GM10248 (cell line): ENCODE results near the gene FLNA.
"Not testable (repeated sequence)": the region's sequence is repeated elsewhere in the genome, so short reads cannot be mapped to it uniquely, and the experiment has no call there.

Experiments used
- CTCF ChIA-PET: fragments of 300-600 bp; sonication (Branson Sonifier 250); formaldehyde crosslinking; extraction: SDS; loops from one replicate; lab custom pipeline; 2021; ENCODE audit warnings: antibody characterized with exemption; lab: Yijun Ruan, JAX
- POLR2A ChIA-PET: fragments of 350-650 bp; sonication (Branson Sonifier 250); formaldehyde crosslinking; extraction: SDS; loops from one replicate; lab custom pipeline; 2020; ENCODE audit warnings: antibody characterized with exemption; lab: Yijun Ruan, JAX
- DNase-seq: peaks from one replicate; pipeline ENCODE4 v3.0.0; 2012; ENCODE audit errors: extremely low spot score
- CTCF ChIP-seq: IDR thresholded peaks from 2 replicates; pipeline ENCODE4 v1.5.1; 2012; ENCODE audit warnings: mild to moderate bottlenecking, low read depth; ENCODE audit errors: extremely low read depth, missing control alignments, control extremely low read depth

FLNA gene

GRCh38 chrX:154308108-154308946 is 66.1 kb downstream of the FLNA start:
- ChIA-PET POLR2A (no interaction called here), CTCF (interaction anchor here (0.7 to 3.3 kb wide), 8 partner anchors 9 to 268 kb away, joined by 3 to 19 read pairs (median 5); partner anchors contain the start of gene OPN1LW)
- DNase-seq = peak; percentile 58
- TF ChIP-seq CTCF = peak; percentile 50

GRCh38 chrX:154307202-154307601 is 67.2 kb downstream of the FLNA start:
- no peak for TF ChIP-seq CTCF
- DNase-seq = no peak
- ChIA-PET CTCF (interaction anchor here (1.7 to 3.3 kb wide), 2 partner anchors 9 to 10 kb away, joined by 7 to 19 read pairs; no protein-coding TSS in a partner anchor), POLR2A (no interaction called here)

- no peak for TF ChIP-seq CTCF
- POLR2A ChIA-PET = no interaction called here
- no peak for DNase-seq
- CTCF ChIA-PET = no interaction called here
These were observed 68.8 kb downstream of the FLNA start for GRCh38 chrX:154305541-154306205.

- no peak for TF ChIP-seq CTCF
- CTCF ChIA-PET = no interaction called here
- POLR2A ChIA-PET = no interaction called here
- DNase-seq = no peak
These were observed 69.6 kb downstream of the FLNA start for GRCh38 chrX:154304846-154305245.

GRCh38 chrX:154303476-154303875 is 71.0 kb downstream of the FLNA start:
- CTCF ChIA-PET = interaction anchor here (1.1 kb wide), 1 partner anchor 224 kb away, joined by 3 read pairs; no protein-coding TSS in a partner anchor
- no peak for DNase-seq
- no peak for TF ChIP-seq CTCF
- POLR2A ChIA-PET = no interaction called here

GRCh38 chrX:154302998-154303397 is 71.4 kb downstream of the FLNA start:
- POLR2A ChIA-PET, CTCF ChIA-PET, DNase-seq: not testable (repeated sequence)

GRCh38 chrX:154300816-154301215 is 73.6 kb downstream of the FLNA start:
- POLR2A ChIA-PET = no interaction called here
- no peak for TF ChIP-seq CTCF
- CTCF ChIA-PET = interaction anchor here (4.2 kb wide), 1 partner anchor 7 kb away, joined by 19 read pairs; no protein-coding TSS in a partner anchor
- DNase-seq = no peak
